Lung (tissue), 12 donors: ENCODE results near the gene KIAA1958. TPM values are rescaled to one million over a fixed set of nuclear protein-coding genes. Genes with fewer than 3 reads are reported as not detected.

Experiments used
- ATAC-seq: fragments of 200-7000 bp; cut with Tn5 transposase; one replicate; pipeline ENCODE4 v1.9.1; 2020; ENCODE audit warnings: moderate number of reproducible peaks; ENCODE audit not compliant: insufficient read depth, low FRiP score
- DNase-seq, 3 donors: peaks; one replicate each; pipeline ENCODE4 v3.0.0-alpha.2; 2013 to 2017
- H3K27ac ChIP-seq, 2 donors: one replicate each; pipeline ENCODE4 v1.5.1; 2013; ENCODE audit warnings: mild to moderate bottlenecking in 2 of 2, moderate library complexity in 2 of 2, control low read depth in 1 of 2, inconsistent platforms in 1 of 2, low read depth in 1 of 2, low read length in 1 of 2
- H3K27me3 ChIP-seq, 3 donors: one replicate each; pipeline ENCODE4 v1.5.1; 2013; ENCODE audit warnings: low read length in 2 of 3; ENCODE audit not compliant: control insufficient read depth in 3 of 3, insufficient read depth in 3 of 3
- H3K36me3 ChIP-seq, 4 donors: one replicate each; pipeline ENCODE4 v1.5.1; 2013; ENCODE audit warnings: low read length in 4 of 4, mild to moderate bottlenecking in 1 of 4, moderate library complexity in 1 of 4; ENCODE audit not compliant: control insufficient read depth in 4 of 4, insufficient read depth in 4 of 4
- H3K4me1 ChIP-seq, 5 donors: one replicate each; pipeline ENCODE4 v1.5.1; 2013; ENCODE audit warnings: low read length in 5 of 5, mild to moderate bottlenecking in 2 of 5, moderate library complexity in 1 of 5; ENCODE audit not compliant: control insufficient read depth in 5 of 5, insufficient read depth in 5 of 5
- H3K4me3 ChIP-seq: one replicate; pipeline ENCODE4 v1.5.1; 2013; ENCODE audit warnings: mild to moderate bottlenecking, control low read depth, moderate library complexity
- H3K9ac ChIP-seq, 2 donors: one replicate each; pipeline ENCODE4 v1.5.1; 2013; ENCODE audit warnings: low read length in 2 of 2, control low read depth in 1 of 2; ENCODE audit not compliant: insufficient read depth in 1 of 2
- H3K9me3 ChIP-seq, 4 donors: one replicate each; pipeline ENCODE4 v1.5.1; 2013; ENCODE audit warnings: low read length in 3 of 4, mild to moderate bottlenecking in 1 of 4, moderate library complexity in 1 of 4; ENCODE audit not compliant: control insufficient read depth in 4 of 4, insufficient read depth in 3 of 4
- CTCF ChIP-seq: IDR thresholded peaks from 2 replicates; pipeline ENCODE4 v1.5.1; 2012; ENCODE audit warnings: mild to moderate bottlenecking; ENCODE audit errors: control extremely low read depth, extremely low read depth
- WGBS, 2 donors: extraction: QIAGEN DNeasy Blood & Tissue Kit; methylation state at CpG; one replicate each; pipeline ENCODE4 v1.1.7; 2013; 5-methylcytosine and 5-hydroxymethylcytosine counted together
- polyA plus RNA-seq, 2 donors: library from polyadenylated mRNA; stranded (reverse); fragments of 200-250 nt; gene quantifications; one replicate each; pipeline ENCODE4 v1.2.1, GENCODE V29; 2013
- total RNA-seq, 2 donors: library from RNA; depleted of rRNA in 1 of 2; stranded (reverse); fragments of >200 nt in 1 of 2; gene quantifications; one replicate each; pipeline ENCODE4 v1.2.1, GENCODE V29; 2014 to 2021
- donor health status: control.
- donor health status: control.
- donor health status: Bipolar disorder and iron deficiency.
- donor health status: healthy.
- donor health status: DM: yes; HTN: yes; CAD: no.

The KIAA1958 gene
- total and polyA plus RNA-seq, 4 donors, result 2.0 to 24.0 (median 6.8) TPM

GRCh38 chr9:112446080-112446479 lies 40.5 kb upstream of the KIAA1958 start:
- Histone ChIP-seq H3K27me3 (no peaks in the 10 kb centered on the region), H3K9ac (no peak overlapping the region), H3K27ac (no peak overlapping the region), H3K9me3 (no peaks in the 10 kb centered on the region), H3K4me1 (no peaks in the 10 kb centered on the region), H3K36me3 (peaks cover 2 to 4% (median 3%) of the 10 kb centered on the region in 4 donors), H3K4me3 (no peak overlapping the region)
- no peak for TF ChIP-seq CTCF
- 82 to 87% methylated on average over 2 of the region's 2 CpGs for WGBS, 2 donors
- ATAC-seq (no peak), DNase-seq (no peak)

- no peak for TF ChIP-seq CTCF
- Histone ChIP-seq H3K4me3 (no peak overlapping the region), H3K9me3 (no peaks in the 10 kb centered on the region), H3K27ac (no peak overlapping the region), H3K27me3 (no peaks in the 10 kb centered on the region), H3K9ac (no peak overlapping the region), H3K36me3 (peaks cover 0 to 4% (median 2%) of the 10 kb centered on the region in 4 donors), H3K4me1 (no peaks in the 10 kb centered on the region)
- no peak for DNase-seq
- ATAC-seq, result no peak
- 93 to 97% methylated on average over 2 of the region's 2 CpGs for WGBS, 2 donors
Observed at GRCh38 chr9:112446526-112446925, 40.1 kb upstream of the KIAA1958 start.

- H3K9me3 ChIP-seq, result no peaks in the 10 kb centered on the region
- no peaks in the 10 kb centered on the region for H3K27me3 ChIP-seq
- H3K4me1 ChIP-seq, result no peaks in the 10 kb centered on the region
- no peak overlapping the region for H3K4me3 ChIP-seq
- TF ChIP-seq CTCF, result no peak
- no peak overlapping the region for H3K27ac ChIP-seq
- H3K36me3 ChIP-seq, result peaks cover 0 to 4% (median 2%) of the 10 kb centered on the region in 4 donors
- DNase-seq (no peak), ATAC-seq (no peak)
- 49 to 52% methylated on average over 2 of the region's 2 CpGs for WGBS, 2 donors
- no peak overlapping the region for H3K9ac ChIP-seq
Observed at GRCh38 chr9:112447283-112447761, 39.3 kb upstream of the KIAA1958 start.

GRCh38 chr9:112462855-112463254 lies 23.8 kb upstream of the KIAA1958 start:
- H3K4me1 ChIP-seq, result no peaks in the 10 kb centered on the region
- no peak overlapping the region for H3K4me3 ChIP-seq
- WGBS, 2 donors, result 100% methylated on average over 1 of the region's 1 CpG
- no peak for DNase-seq
- peaks cover 11 to 16% (median 14%) of the 10 kb centered on the region in 4 donors for H3K36me3 ChIP-seq
- H3K27me3 ChIP-seq, result no peaks in the 10 kb centered on the region
- ATAC-seq, result no peak
- H3K9ac ChIP-seq, result no peak overlapping the region
- no peaks in the 10 kb centered on the region for H3K9me3 ChIP-seq
- no peak overlapping the region for H3K27ac ChIP-seq
- TF ChIP-seq CTCF, result no peak
